HG03442 (cell line): ENCODE data around the gene STXBP2.

ENCODE experiments used
- ATAC-seq: cut with Tn5 transposase; IDR thresholded peaks from one replicate; pipeline ENCODE4 v1.9.1; 2021; ENCODE audit warnings: mild to moderate bottlenecking, moderate library complexity; ENCODE audit not compliant: unreplicated experiment

Gene STXBP2

DNA sequence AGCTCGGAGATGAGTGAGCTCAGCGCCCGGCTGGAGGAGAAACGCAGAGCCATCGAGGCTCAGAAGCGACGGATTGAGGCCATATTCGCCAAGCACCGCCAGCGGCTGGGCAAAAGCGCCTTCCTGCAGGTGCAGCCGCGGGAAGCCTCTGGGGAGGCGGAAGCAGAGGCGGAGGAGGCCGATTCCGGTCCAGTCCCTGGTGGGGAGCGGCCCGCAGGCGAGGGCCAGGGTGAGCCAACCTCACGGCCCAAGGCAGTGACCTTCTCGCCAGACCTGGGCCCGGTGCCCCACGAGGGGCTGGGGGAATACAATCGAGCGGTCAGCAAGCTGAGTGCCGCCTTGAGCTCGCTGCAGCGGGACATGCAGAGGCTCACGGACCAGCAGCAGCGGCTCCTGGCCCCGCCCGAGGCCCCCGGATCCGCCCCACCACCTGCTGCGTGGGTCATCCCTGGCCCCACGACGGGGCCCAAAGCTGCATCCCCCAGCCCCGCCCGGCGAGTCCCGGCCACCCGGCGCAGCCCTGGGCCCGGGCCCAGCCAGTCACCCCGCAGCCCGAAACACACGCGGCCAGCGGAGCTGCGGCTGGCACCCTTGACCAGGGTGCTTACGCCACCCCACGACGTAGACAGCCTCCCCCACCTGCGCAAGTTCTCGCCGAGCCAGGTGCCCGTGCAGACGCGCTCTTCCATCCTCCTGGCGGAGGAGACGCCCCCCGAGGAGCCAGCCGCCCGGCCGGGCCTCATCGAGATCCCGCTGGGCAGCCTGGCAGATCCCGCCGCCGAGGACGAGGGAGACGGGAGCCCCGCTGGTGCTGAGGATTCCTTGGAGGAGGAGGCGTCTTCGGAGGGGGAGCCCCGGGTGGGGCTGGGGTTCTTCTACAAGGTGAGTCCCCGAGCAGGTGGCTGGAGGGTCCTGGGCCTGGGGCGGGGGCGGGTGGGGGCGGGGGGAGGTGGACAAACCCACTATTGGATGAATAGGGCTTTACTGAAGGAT is 24.3 kb upstream of the STXBP2 start:
- ATAC-seq, result no peak

- no peak for ATAC-seq
These were observed 21.8 kb upstream of the STXBP2 start for GRCh38 chr19:7614859-7615741.

- ATAC-seq, result no peak
These were observed 19.7 kb upstream of the STXBP2 start for GRCh38 chr19:7617172-7617571.

GRCh38 chr19:7617735-7618134 is 19.2 kb upstream of the STXBP2 start:
- ATAC-seq, result no peak

GRCh38 chr19:7618348-7618747 is 18.6 kb upstream of the STXBP2 start:
- no peak for ATAC-seq

GRCh38 chr19:7618771-7619510 is 18.0 kb upstream of the STXBP2 start:
- ATAC-seq, result no peak

- ATAC-seq, result no peak
These were observed 17.1 kb upstream of the STXBP2 start for GRCh38 chr19:7619671-7620441.

GRCh38 chr19:7620442-7621412 is 16.2 kb upstream of the STXBP2 start:
- ATAC-seq, result no peak

DNA sequence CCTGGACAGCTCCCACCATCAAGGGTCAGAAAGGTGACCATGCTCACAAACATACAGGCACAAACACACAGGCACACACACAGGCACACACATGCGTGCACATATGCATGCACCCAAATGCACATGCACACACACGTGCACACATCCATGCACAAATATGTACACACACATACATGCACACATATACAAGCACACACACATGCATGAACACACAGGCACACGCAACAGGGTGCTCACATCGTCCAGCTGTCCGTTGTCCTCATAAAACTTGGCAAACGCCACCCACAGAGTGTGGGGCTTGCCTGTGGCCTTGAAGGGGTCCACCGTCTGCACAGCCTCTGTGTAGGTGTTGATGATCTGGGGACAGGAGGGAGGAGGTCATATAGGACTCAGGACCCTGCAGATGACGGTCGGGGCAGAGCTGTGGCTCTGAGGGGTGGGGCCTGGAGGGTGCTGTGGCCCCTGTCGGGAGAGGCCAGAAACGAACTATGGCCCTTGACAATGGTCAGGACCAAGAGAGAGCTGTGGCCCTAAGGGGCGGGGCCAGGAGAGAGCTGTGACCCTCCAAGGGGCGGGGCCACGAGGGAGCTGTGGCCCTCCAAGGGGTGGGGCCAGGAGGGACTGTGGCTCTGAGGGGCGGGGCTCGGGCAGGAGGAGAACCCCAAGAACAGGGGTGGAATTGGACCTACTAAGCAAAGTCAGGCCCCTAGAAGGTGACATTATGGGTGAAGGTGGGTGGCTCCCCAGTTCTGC is 13.8 kb upstream of the STXBP2 start:
- ATAC-seq, result no peak

DNA sequence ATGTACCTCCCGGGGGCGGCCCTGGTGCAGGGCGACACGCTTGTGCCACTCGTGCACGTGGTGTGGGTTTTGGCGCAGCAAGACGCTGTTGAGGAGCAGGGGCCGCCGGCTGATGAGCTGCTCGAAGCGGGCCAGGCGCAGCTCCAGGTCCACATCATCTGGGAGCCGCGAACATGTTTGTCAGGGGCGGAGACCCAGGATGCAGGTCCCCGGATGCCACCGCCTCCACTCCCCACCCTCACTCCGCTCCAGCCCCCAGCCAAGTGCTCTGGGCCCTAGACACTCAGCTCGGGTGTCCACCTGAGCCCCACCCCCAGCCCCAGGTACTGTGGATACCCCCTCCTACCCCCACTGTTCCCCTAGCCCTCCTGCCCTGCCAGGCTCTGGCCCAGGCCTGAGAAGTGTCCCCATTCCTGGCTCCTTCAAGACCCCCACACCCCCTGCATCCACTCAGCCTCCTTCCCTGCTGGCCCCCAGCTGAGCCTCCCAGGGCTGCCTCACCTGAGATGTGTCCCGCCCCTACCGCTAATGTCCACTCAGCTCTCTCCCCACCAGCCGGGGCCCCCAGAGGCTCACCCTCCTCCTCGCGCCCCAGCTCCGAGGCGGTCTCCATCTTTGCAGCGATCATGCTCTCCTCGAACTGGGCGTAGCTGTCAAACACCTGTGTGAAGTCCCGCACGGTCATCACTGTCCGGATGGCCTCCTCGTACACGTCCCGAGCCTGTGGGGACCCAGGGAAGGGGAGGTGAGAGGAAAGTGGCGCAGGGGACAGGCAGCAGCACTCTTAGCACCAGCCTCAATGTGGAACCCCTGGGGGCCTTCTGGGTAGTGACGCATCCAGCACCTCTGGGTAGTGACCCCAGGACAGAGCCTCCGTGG is 12.9 kb upstream of the STXBP2 start:
- ATAC-seq, result no peak

DNA sequence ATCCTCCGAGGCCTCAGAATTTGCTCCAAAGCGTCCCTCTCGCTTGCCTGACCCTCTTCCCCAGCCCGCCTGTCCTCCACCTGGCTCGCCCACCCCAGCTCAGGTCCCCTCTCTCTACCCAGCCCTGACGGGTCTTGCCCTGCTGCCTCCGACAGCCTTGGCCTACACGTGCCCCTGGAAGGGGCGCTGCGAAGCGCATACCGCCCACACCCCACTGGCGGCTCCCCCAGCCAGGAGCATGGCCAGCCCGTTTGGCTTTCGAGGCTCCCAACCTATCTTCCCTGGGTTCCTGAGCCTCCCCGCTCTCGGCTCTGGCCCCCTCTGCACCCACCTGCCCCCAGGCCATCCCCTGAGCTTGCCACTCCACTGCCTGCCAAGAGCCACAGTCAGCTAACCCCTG is 12.1 kb upstream of the STXBP2 start:
- no peak for ATAC-seq

- ATAC-seq, result no peak
These were observed 11.0 kb upstream of the STXBP2 start for GRCh38 chr19:7625763-7626372.

DNA sequence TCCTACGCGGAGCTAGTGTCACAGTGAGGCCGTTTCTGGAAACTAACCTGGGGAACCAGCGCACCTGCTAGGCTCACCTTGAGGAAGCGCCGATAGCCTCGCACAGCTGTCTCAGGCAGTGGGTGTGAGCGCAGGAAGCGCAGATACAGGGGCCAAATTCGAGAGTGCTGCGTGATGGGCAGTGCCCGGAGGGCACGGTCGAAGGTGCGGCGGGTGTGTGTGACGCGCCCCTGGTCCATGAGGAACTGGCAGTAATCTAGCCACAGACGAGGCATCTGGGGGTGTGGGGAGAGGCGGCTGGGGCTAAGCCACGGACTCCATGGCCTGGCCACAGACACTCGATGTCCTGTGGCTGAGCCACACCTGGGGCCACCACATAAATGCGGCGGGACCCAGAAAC is 9.7 kb upstream of the STXBP2 start:
- ATAC-seq, result no peak

DNA sequence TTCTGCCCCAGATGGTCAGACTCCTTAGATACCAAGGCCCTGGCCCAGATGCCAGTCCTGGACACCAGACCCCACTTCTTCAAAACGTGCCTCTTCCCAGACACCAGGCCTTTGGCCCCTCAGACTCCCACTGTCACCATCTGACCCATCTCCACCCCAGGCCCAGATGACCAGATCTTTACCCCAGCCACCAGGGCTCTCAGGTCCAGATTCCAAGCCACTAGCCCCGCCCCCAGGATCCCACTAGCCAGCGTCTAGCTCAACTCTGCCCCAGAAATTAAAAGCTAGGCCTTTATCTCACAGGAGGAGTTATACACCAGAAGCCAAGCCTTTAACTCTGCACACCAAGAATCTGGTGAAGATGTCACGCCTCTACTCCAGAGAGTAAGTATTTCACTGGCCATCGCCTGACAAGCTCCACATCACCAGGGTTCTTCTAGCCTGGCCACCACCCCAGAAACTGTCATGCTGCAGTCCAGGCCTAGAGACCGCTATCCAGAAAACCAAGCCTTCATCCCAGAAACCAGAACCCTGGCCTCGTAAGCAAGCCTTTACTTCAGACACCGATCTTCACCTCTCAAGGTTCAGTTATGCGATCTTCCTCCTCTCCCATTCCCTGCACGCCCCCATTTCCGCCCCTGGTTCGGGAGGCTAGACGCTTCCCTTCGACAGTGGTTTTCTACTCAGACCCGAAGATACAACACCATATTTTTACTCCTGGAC is 8.2 kb upstream of the STXBP2 start:
- no peak for ATAC-seq

- peak; percentile 89 for ATAC-seq
These were observed 7.4 kb upstream of the STXBP2 start, which contains the start of the genes PET100 and XAB2 for GRCh38 chr19:7629347-7630054. PET100 (plus strand) TSS chr19:7629793; CDS start chr19:7629834, 41 bp downstream. XAB2 (minus strand) TSS chr19:7629545; CDS start chr19:7629527, 18 bp downstream.
